HG03520 (cell line): ENCODE data around the gene F12.
"Not testable (repeated sequence)": the region's sequence is repeated elsewhere in the genome, so short reads cannot be mapped to it uniquely, and the experiment has no call there.

Source experiments
- ATAC-seq: cut with Tn5 transposase; IDR thresholded peaks from one replicate; pipeline ENCODE4 v1.9.1; 2021; ENCODE audit warnings: mild to moderate bottlenecking, moderate library complexity; ENCODE audit not compliant: unreplicated experiment

Gene F12

GRCh38 chr5:177389241-177390169, 19.9 kb downstream of the F12 start:
- ATAC-seq, result peak; percentile 48

GRCh38 chr5:177388521-177389052, 20.8 kb downstream of the F12 start:
- no peak for ATAC-seq

GRCh38 chr5:177387405-177387804, 22.0 kb downstream of the F12 start:
- no peak for ATAC-seq

GRCh38 chr5:177386542-177386941, 22.8 kb downstream of the F12 start:
- ATAC-seq, result no peak

GRCh38 chr5:177385720-177386119, 23.6 kb downstream of the F12 start:
- no peak for ATAC-seq

- no peak for ATAC-seq
Measured at GRCh38 chr5:177384134-177384533, 25.2 kb downstream of the F12 start, which contains the start of gene SLC34A1. SLC34A1 (plus strand) TSS chr5:177384434; CDS start chr5:177385742, 1,308 bp downstream.

- ATAC-seq, result no peak
Measured at GRCh38 chr5:177383181-177383580, 26.2 kb downstream of the F12 start.

- ATAC-seq, result no peak
Measured at GRCh38 chr5:177382423-177383029, 26.8 kb downstream of the F12 start.

GRCh38 chr5:177380805-177381126, 28.6 kb downstream of the F12 start:
- no peak for ATAC-seq

- ATAC-seq, result no peak
Measured at GRCh38 chr5:177378884-177379883, 30.2 kb downstream of the F12 start.

GRCh38 chr5:177377851-177378776, 31.2 kb downstream of the F12 start:
- no peak for ATAC-seq

- no peak for ATAC-seq
Measured at GRCh38 chr5:177376107-177376506, 33.3 kb downstream of the F12 start.

- ATAC-seq, result not testable (repeated sequence)
Measured at GRCh38 chr5:177375516-177375915, 33.8 kb downstream of the F12 start.

- no peak for ATAC-seq
Measured at GRCh38 chr5:177374211-177374610, 35.2 kb downstream of the F12 start.

- no peak for ATAC-seq
Measured at GRCh38 chr5:177373806-177374205, 35.6 kb downstream of the F12 start.

GRCh38 chr5:177372910-177373309, 36.5 kb downstream of the F12 start:
- no peak for ATAC-seq

GRCh38 chr5:177372034-177372896, 37.1 kb downstream of the F12 start:
- no peak for ATAC-seq

GRCh38 chr5:177371120-177372033, 38.0 kb downstream of the F12 start:
- ATAC-seq, result no peak
